CD14-positive monocyte (primary cell): Measurements from ENCODE around the gene UVSSA. TPM values are rescaled to one million over a fixed set of nuclear protein-coding genes. Genes with fewer than 3 reads are reported as not detected.

Experiments used
- DNase-seq, 3 donors: peaks; one replicate each; pipeline ENCODE4 v3.0.0-alpha.2; 2011 to 2022
- H2AFZ ChIP-seq: 2 replicates; pipeline ENCODE4 v1.6.0; 2012; ENCODE audit warnings: mild to moderate bottlenecking, low read depth, low read length, inconsistent platforms; ENCODE audit not compliant: insufficient read depth, poor library complexity, severe bottlenecking
- H3K27ac ChIP-seq, 2 donors: 1 replicate in 1 of 2; 2 replicates in 1 of 2; pipeline ENCODE4 v1.5.1; 2012 to 2013; ENCODE audit warnings: low read length in 2 of 2, control low read depth in 1 of 2, inconsistent platforms in 1 of 2, low read depth in 1 of 2, mild to moderate bottlenecking in 1 of 2
- H3K27me3 ChIP-seq, 2 donors: one replicate each; pipeline versions ENCODE4 v1.6.0 to v1.6.1; 2011 to 2013; ENCODE audit warnings: low read length in 2 of 2; ENCODE audit not compliant: control insufficient read depth in 2 of 2, insufficient read depth in 2 of 2
- H3K36me3 ChIP-seq, 2 donors: replicated peaks in 1 of 2; 1 replicate in 1 of 2; 2 replicates in 1 of 2; pipeline versions ENCODE4 v1.5.1 to v1.6.1; 2012 to 2013; ENCODE audit warnings: low read length in 2 of 2, control low read depth in 1 of 2, inconsistent platforms in 1 of 2, mild to moderate bottlenecking in 1 of 2; ENCODE audit not compliant: insufficient read depth in 2 of 2, control insufficient read depth in 1 of 2
- H3K4me1 ChIP-seq, 2 donors: 1 replicate in 1 of 2; 2 replicates in 1 of 2; pipeline versions ENCODE4 v1.5.1 to v1.6.1; 2012 to 2013; ENCODE audit warnings: low read length in 2 of 2, control low read depth in 1 of 2, inconsistent platforms in 1 of 2, mild to moderate bottlenecking in 1 of 2, moderate library complexity in 1 of 2; ENCODE audit not compliant: insufficient read depth in 2 of 2, control insufficient read depth in 1 of 2
- H3K4me2 ChIP-seq: replicated peaks from 2 replicates; pipeline ENCODE3; 2012; ENCODE audit warnings: low read length, moderate library complexity, mild to moderate bottlenecking; ENCODE audit not compliant: poor library complexity, severe bottlenecking; ENCODE audit errors: extremely low read depth
- H3K4me3 ChIP-seq, 3 experiments: fragments of 200-600 bp in 1 of 3; sonication (generic) in 1 of 3; replicated peaks in 1 of 3; 1 replicate in 2 of 3; 2 replicates in 1 of 3; pipeline ENCODE4 v1.5.1; 2011 to 2013; ENCODE audit warnings: low read length in 3 of 3, mild to moderate bottlenecking in 3 of 3, control low read depth in 2 of 3, low read depth in 2 of 3, inconsistent platforms in 1 of 3, moderate library complexity in 1 of 3
- H3K79me2 ChIP-seq: 2 replicates; pipeline ENCODE4 v1.6.0; 2012; ENCODE audit warnings: mild to moderate bottlenecking, control low read depth, inconsistent platforms, low read length, moderate library complexity; ENCODE audit not compliant: insufficient read depth
- H3K9ac ChIP-seq: 2 replicates; pipeline ENCODE4 v1.6.0; 2017; ENCODE audit warnings: low read length, mild to moderate bottlenecking; ENCODE audit not compliant: insufficient read depth, poor library complexity, severe bottlenecking
- H3K9me3 ChIP-seq, 2 donors: replicated peaks in 1 of 2; 1 replicate in 1 of 2; 2 replicates in 1 of 2; pipeline versions ENCODE4 v1.5.1 to v1.6.1; 2012 to 2013; ENCODE audit warnings: low read length in 2 of 2, control low read depth in 1 of 2; ENCODE audit not compliant: control insufficient read depth in 1 of 2, insufficient read depth in 1 of 2
- H4K20me1 ChIP-seq: 2 replicates; pipeline ENCODE4 v1.6.0; 2012; ENCODE audit warnings: mild to moderate bottlenecking, low read length, control low read depth, moderate library complexity; ENCODE audit not compliant: insufficient read depth
- H3K27ac Mint-ChIP-seq, 7 donors: one replicate each; pipeline ENCODE4 v1.8.0; 2020; ENCODE audit warnings: mild to moderate bottlenecking in 7 of 7, mixed read lengths in 7 of 7, moderate library complexity in 6 of 7, inconsistent platforms in 2 of 7
- H3K27me3 Mint-ChIP-seq, 3 donors: one replicate each; pipeline ENCODE4 v1.8.0; 2021 to 2022; ENCODE audit warnings: low read depth in 3 of 3, mild to moderate bottlenecking in 3 of 3, mixed read lengths in 3 of 3, moderate library complexity in 3 of 3, inconsistent platforms in 1 of 3
- H3K36me3 Mint-ChIP-seq, 2 donors: one replicate each; pipeline ENCODE4 v1.8.0; 2020; ENCODE audit warnings: mixed read lengths in 2 of 2, inconsistent platforms in 1 of 2, mild to moderate bottlenecking in 1 of 2
- H3K4me1 Mint-ChIP-seq: one replicate; pipeline ENCODE4 v1.8.0; 2020; ENCODE audit warnings: mild to moderate bottlenecking, mixed read lengths
- H3K4me3 Mint-ChIP-seq, 2 donors: one replicate each; pipeline ENCODE4 v1.8.0; 2020; ENCODE audit warnings: mild to moderate bottlenecking in 2 of 2, mixed read lengths in 2 of 2, moderate library complexity in 1 of 2
- H3K9me3 Mint-ChIP-seq, 7 donors: one replicate each; pipeline ENCODE4 v1.8.0; 2020 to 2022; ENCODE audit warnings: mixed read lengths in 7 of 7, mild to moderate bottlenecking in 6 of 7, moderate library complexity in 6 of 7, inconsistent platforms in 2 of 7
- CTCF ChIP-seq: fragments of 200-600 bp; IDR thresholded peaks from one replicate; pipeline ENCODE4 v1.8.0; 2022; ENCODE audit warnings: antibody characterized with exemption, mild to moderate bottlenecking
- WGBS: methylation state at CpG from one replicate; pipeline ENCODE4 v1.1.5; 2013; ENCODE audit warnings: missing lambda C conversion rate; ENCODE audit not compliant: insufficient coverage; 5-methylcytosine and 5-hydroxymethylcytosine counted together
- intact Hi-C, 2 donors: fragments of 100-400 bp; cut with micrococcal nuclease; formaldehyde crosslinking; loops; one replicate each; pipeline versions ENCODE4 v1.15.0 to v1.15.1; 2023
- polyA plus RNA-seq, 3 donors: library from polyadenylated mRNA; depleted of rRNA in 1 of 3; unstranded in 2 of 3; stranded (reverse) in 1 of 3; fragments of 300-500 nt in 2 of 3; fragments of >200 nt in 1 of 3; fragmentation: Illumina TruSeq in 2 of 3; gene quantifications; 1 replicate in 2 of 3; 2 replicates in 1 of 3; pipeline ENCODE4 v1.2.3, GENCODE V29; 2012 to 2021

UVSSA gene
- polyA plus RNA-seq, 3 donors, result 2.6 to 54.0 (median 4.8) TPM

- H3K27me3 ChIP-seq, result no peaks in the 10 kb centered on the region
- peaks cover 9 to 21% (median 17%) of the 10 kb centered on the region in 7 donors for H3K9me3 Mint-ChIP-seq
- no peak for DNase-seq
- no peak overlapping the region for H3K9ac ChIP-seq
- H3K36me3 Mint-ChIP-seq, result peaks cover 34 to 62% of the 10 kb centered on the region in 2 donors
- H4K20me1 ChIP-seq, result no peaks in the 10 kb centered on the region
- H3K79me2 ChIP-seq, result no peaks in the 10 kb centered on the region
- 97% methylated on average over 34 of the region's 34 CpGs for WGBS
- peak overlapping the region in 1 of 7 donors; percentile 5 for H3K27ac Mint-ChIP-seq
- H3K4me1 Mint-ChIP-seq, result no peaks in the 10 kb centered on the region
- H2AFZ ChIP-seq, result no peak overlapping the region
- no peak overlapping the region for H3K27ac ChIP-seq
- no peak overlapping the region for H3K4me3 ChIP-seq
- peaks cover 7 to 8% of the 10 kb centered on the region in 2 donors for H3K9me3 ChIP-seq
- no peak overlapping the region for H3K4me3 Mint-ChIP-seq
- intact Hi-C loops, result no loop called here
- H3K36me3 ChIP-seq, result peaks cover 14 to 43% of the 10 kb centered on the region in 2 donors
- peaks cover 0 to 3% (median 0%) of the 10 kb centered on the region in 3 donors for H3K27me3 Mint-ChIP-seq
- no peak for TF ChIP-seq CTCF
- H3K4me2 ChIP-seq, result no peak overlapping the region
- H3K4me1 ChIP-seq, result no peaks in the 10 kb centered on the region
These were observed 37.0 kb downstream of the UVSSA start for GRCh38 chr4:1383728-1384591.

GRCh38 chr4:1384675-1385372 lies 37.8 kb downstream of the UVSSA start:
- no peaks in the 10 kb centered on the region for H3K27me3 ChIP-seq
- no peaks in the 10 kb centered on the region for H3K4me1 ChIP-seq
- Mint-ChIP-seq H3K9me3 (peaks cover 9 to 27% (median 23%) of the 10 kb centered on the region in 7 donors), H3K27ac (no peak overlapping the region), H3K4me3 (no peak overlapping the region), H3K4me1 (no peaks in the 10 kb centered on the region), H3K27me3 (peaks cover 0 to 3% (median 0%) of the 10 kb centered on the region in 3 donors), H3K36me3 (peaks cover 34 to 66% of the 10 kb centered on the region in 2 donors)
- no peak overlapping the region for H3K27ac ChIP-seq
- no peak overlapping the region for H3K4me2 ChIP-seq
- no peaks in the 10 kb centered on the region for H4K20me1 ChIP-seq
- no peak overlapping the region for H3K4me3 ChIP-seq
- H3K79me2 ChIP-seq, result no peaks in the 10 kb centered on the region
- H3K9me3 ChIP-seq, result peaks cover 14 to 16% of the 10 kb centered on the region in 2 donors
- intact Hi-C loops, result no loop called here
- peaks cover 14 to 43% of the 10 kb centered on the region in 2 donors for H3K36me3 ChIP-seq
- no peak for DNase-seq
- no peak overlapping the region for H3K9ac ChIP-seq
- no peak overlapping the region for H2AFZ ChIP-seq
- 95% methylated on average over 16 of the region's 16 CpGs for WGBS
- TF ChIP-seq CTCF, result no peak
